Measurements from ENCODE around the gene PCP2.

The PCP2 gene

GRCh38 chr19:7672522-7672921 is 39.0 kb upstream of the PCP2 start:
- DNase-seq (ENCODE audit: low spot score in 2 of 2): no peak
- H3K9me3 Mint-ChIP-seq: no peaks in the 10 kb centered on the region
- no peak for ATAC-seq (replicated peaks; ENCODE audit: extremely low read depth, poor library complexity, severe bottlenecking)
- H3K27ac Mint-ChIP-seq (ENCODE audit: low read depth): no peak overlapping the region
- H3K36me3 Mint-ChIP-seq (ENCODE audit: insufficient read depth): no peaks in the 10 kb centered on the region
- H3K4me3 Mint-ChIP-seq: no peak overlapping the region
- H3K4me1 Mint-ChIP-seq: peaks cover 15% of the 10 kb centered on the region
- peaks cover 80% of the 10 kb centered on the region for H3K27me3 Mint-ChIP-seq

DNA sequence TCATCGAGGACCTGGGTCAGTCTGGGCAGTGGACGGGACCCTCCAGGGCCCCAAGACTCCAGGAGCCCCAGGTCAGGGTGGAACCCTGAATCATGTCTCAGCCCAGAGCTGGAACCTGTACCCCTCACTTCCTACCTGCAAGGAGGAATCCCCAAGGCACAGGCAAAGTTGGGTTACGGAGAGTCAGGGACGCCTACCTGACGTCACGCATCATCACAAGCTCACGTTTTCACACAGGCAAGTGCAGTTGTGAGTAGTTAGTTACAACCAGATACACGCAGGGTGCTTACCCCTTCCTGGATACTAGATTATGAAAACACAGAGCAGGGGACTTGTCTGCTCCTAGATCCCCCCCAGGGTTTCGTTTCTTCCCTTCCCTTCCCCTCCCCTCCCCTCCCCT is 37.3 kb upstream of the PCP2 start:
- no peak for ATAC-seq (replicated peaks; ENCODE audit: extremely low read depth, poor library complexity, severe bottlenecking)
- Mint-ChIP-seq H3K27ac (ENCODE audit: low read depth) (no peak overlapping the region), H3K27me3 (peaks cover 79% of the 10 kb centered on the region), H3K36me3 (ENCODE audit: insufficient read depth) (no peaks in the 10 kb centered on the region), H3K4me3 (peak overlapping the region; percentile 27), H3K4me1 (peaks cover 7% of the 10 kb centered on the region), H3K9me3 (no peaks in the 10 kb centered on the region)
- no peak for DNase-seq (ENCODE audit: low spot score in 2 of 2)

GRCh38 chr19:7670150-7670783 is 36.7 kb upstream of the PCP2 start:
- Mint-ChIP-seq H3K27ac (ENCODE audit: low read depth) (no peak overlapping the region), H3K36me3 (ENCODE audit: insufficient read depth) (no peaks in the 10 kb centered on the region), H3K27me3 (peaks cover 79% of the 10 kb centered on the region), H3K9me3 (no peaks in the 10 kb centered on the region), H3K4me3 (peak overlapping the region; percentile 27), H3K4me1 (peaks cover 7% of the 10 kb centered on the region)
- ATAC-seq (replicated peaks; ENCODE audit: extremely low read depth, poor library complexity, severe bottlenecking): no peak
- no peak for DNase-seq (ENCODE audit: low spot score in 2 of 2)

DNA sequence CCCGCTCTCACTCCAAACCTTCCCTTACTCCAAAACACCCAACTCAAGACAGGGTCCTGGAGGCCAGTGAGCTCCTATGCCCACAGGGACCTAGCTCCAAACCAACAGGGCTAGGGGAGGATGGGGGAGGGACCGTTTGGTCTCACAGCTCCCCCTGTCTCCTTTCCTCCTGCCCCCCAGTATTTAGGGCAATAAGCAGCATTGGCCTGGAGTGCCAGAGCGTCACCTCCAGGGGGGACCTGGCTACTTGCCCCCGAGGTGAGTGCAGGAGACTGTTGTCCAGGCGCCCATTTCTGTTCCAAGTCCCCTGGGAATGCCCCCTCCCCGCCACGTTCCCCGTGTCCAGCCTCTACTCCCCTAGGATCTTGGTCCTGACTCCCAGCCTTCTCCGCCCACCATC is 36.1 kb upstream of the PCP2 start:
- H3K27me3 Mint-ChIP-seq: peaks cover 79% of the 10 kb centered on the region
- H3K36me3 Mint-ChIP-seq (ENCODE audit: insufficient read depth): no peaks in the 10 kb centered on the region
- H3K4me1 Mint-ChIP-seq: peaks cover 7% of the 10 kb centered on the region
- DNase-seq (ENCODE audit: low spot score in 2 of 2): no peak
- ATAC-seq (replicated peaks; ENCODE audit: extremely low read depth, poor library complexity, severe bottlenecking): no peak
- H3K9me3 Mint-ChIP-seq: no peaks in the 10 kb centered on the region
- no peak overlapping the region for H3K27ac Mint-ChIP-seq (ENCODE audit: low read depth)
- H3K4me3 Mint-ChIP-seq: peak overlapping the region; percentile 37

DNA sequence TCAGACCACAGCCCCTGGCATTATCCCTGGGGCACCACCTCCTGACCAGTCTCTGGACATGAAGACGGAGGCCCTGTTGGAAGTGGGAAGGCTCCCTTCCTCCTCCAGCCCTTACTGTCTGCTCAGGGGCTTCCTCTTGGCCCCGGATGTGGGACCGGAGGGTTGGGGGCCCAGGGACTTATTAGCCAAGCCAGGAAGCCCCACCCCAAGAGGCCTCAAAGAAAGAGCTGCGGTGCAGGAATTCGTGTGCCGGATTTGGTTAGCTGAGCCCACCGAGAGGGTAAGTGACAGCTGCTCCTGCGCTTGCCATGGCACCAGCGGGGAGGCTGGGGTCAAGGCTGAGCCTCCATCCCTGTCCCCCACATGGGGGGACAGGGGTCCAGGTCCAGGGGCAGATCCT is 35.3 kb upstream of the PCP2 start, which contains the start of gene RETN:
TSS of gene RETN (plus strand) at position 208 of the 400 bp plus-strand sequence. CDS start 278 bp downstream, outside the sequence.
- H3K9me3 Mint-ChIP-seq: no peaks in the 10 kb centered on the region
- no peaks in the 10 kb centered on the region for H3K36me3 Mint-ChIP-seq (ENCODE audit: insufficient read depth)
- peak within 1 kb of the TSS; percentile 37 for H3K4me3 Mint-ChIP-seq
- peaks cover 7% of the 10 kb centered on the region for H3K4me1 Mint-ChIP-seq
- no peak within 1 kb of the TSS for H3K27ac Mint-ChIP-seq (ENCODE audit: low read depth)
- DNase-seq (ENCODE audit: low spot score in 2 of 2) (no peak), ATAC-seq (replicated peaks; ENCODE audit: extremely low read depth, poor library complexity, severe bottlenecking) (no peak)
- H3K27me3 Mint-ChIP-seq: peaks cover 71% of the 10 kb centered on the region

DNA sequence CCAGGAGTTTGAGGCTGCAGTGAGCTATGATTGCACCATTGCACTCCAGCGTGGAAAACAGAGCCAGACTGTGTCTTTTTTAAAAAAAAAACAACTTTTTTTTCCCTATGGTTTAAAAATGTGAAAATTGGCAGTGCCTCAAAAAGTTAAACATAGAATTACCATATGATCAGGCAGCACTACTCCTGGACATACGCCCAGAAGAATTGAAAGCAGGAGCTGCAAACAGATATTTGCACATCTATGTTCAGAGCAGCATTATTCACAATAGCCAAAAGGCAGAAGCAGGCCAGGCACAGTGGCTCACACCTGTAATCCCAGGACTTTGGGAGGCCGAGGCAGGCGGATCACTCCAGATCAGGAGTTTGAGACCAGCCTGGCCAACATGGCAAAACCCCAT is 31.6 kb upstream of the PCP2 start:
- no peak for DNase-seq (ENCODE audit: low spot score in 2 of 2)
- Mint-ChIP-seq H3K9me3 (no peaks in the 10 kb centered on the region), H3K27me3 (peaks cover 36% of the 10 kb centered on the region), H3K27ac (ENCODE audit: low read depth) (no peak overlapping the region), H3K36me3 (ENCODE audit: insufficient read depth) (no peaks in the 10 kb centered on the region), H3K4me3 (no peak overlapping the region), H3K4me1 (peaks cover under 1% of the 10 kb centered on the region)
- ATAC-seq (replicated peaks; ENCODE audit: extremely low read depth, poor library complexity, severe bottlenecking): no peak

GRCh38 chr19:7663706-7664105 is 30.2 kb upstream of the PCP2 start:
- H3K27me3 Mint-ChIP-seq: peaks cover 22% of the 10 kb centered on the region

GRCh38 chr19:7662657-7663056 is 29.1 kb upstream of the PCP2 start:
- no peaks in the 10 kb centered on the region for H3K4me1 Mint-ChIP-seq

More at GRCh38 chr19:7663706-7664105, 30.2 kb upstream of the PCP2 start:
- Mint-ChIP-seq H3K36me3 (ENCODE audit: insufficient read depth) (no peaks in the 10 kb centered on the region), H3K4me3 (no peak overlapping the region), H3K27ac (ENCODE audit: low read depth) (no peak overlapping the region), H3K4me1 (no peaks in the 10 kb centered on the region), H3K9me3 (no peaks in the 10 kb centered on the region)
- DNase-seq (ENCODE audit: low spot score in 2 of 2): no peak
- ATAC-seq (replicated peaks; ENCODE audit: extremely low read depth, poor library complexity, severe bottlenecking): no peak

GRCh38 chr19:7661744-7662538 is 28.4 kb upstream of the PCP2 start:
- Mint-ChIP-seq H3K9me3 (no peaks in the 10 kb centered on the region), H3K4me1 (peaks cover 4% of the 10 kb centered on the region), H3K4me3 (no peak overlapping the region)

More at GRCh38 chr19:7662657-7663056, 29.1 kb upstream of the PCP2 start:
- Mint-ChIP-seq H3K36me3 (ENCODE audit: insufficient read depth) (peaks cover 3% of the 10 kb centered on the region), H3K27me3 (peaks cover 22% of the 10 kb centered on the region), H3K9me3 (no peaks in the 10 kb centered on the region), H3K4me3 (no peak overlapping the region), H3K27ac (ENCODE audit: low read depth) (no peak overlapping the region)
- ATAC-seq (replicated peaks; ENCODE audit: extremely low read depth, poor library complexity, severe bottlenecking): no peak
- no peak for DNase-seq (ENCODE audit: low spot score in 2 of 2)

DNA sequence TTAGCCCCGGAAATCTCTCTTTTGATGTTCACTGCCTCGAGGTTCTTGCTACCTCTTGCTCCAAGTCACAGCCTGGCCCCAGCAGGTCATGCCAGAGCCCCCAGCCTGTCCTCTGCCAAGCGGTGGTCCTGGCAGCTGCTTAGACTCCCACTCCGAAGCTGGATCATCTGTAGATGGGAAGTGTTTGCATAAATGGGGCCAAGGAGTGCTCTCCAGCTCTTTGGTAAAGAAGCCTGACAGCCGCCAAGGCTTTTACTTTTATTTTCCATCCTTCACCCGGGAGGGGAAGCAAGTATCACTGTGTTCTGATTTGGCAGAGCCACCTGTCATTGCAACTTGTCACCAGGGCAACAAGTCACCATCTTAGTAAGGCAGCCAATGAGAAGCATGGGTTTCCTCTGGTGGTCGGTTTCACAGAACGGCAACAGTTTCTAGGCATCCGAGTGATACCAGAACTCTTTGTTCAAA is 24.7 kb upstream of the PCP2 start:
- Mint-ChIP-seq H3K4me3 (peak overlapping the region; percentile 46), H3K4me1 (peaks cover 4% of the 10 kb centered on the region), H3K27ac (ENCODE audit: low read depth) (no peak overlapping the region), H3K27me3 (no peaks in the 10 kb centered on the region), H3K9me3 (no peaks in the 10 kb centered on the region), H3K36me3 (ENCODE audit: insufficient read depth) (peaks cover 5% of the 10 kb centered on the region)
- no peak for DNase-seq (ENCODE audit: low spot score in 2 of 2)
- ATAC-seq (replicated peaks; ENCODE audit: extremely low read depth, poor library complexity, severe bottlenecking): peak; percentile 68

More at GRCh38 chr19:7661744-7662538, 28.4 kb upstream of the PCP2 start:
- peaks cover 17% of the 10 kb centered on the region for H3K27me3 Mint-ChIP-seq
- peaks cover 3% of the 10 kb centered on the region for H3K36me3 Mint-ChIP-seq (ENCODE audit: insufficient read depth)
- ATAC-seq (replicated peaks; ENCODE audit: extremely low read depth, poor library complexity, severe bottlenecking): no peak
- H3K27ac Mint-ChIP-seq (ENCODE audit: low read depth): no peak overlapping the region
- no peak for DNase-seq (ENCODE audit: low spot score in 2 of 2)

DNA sequence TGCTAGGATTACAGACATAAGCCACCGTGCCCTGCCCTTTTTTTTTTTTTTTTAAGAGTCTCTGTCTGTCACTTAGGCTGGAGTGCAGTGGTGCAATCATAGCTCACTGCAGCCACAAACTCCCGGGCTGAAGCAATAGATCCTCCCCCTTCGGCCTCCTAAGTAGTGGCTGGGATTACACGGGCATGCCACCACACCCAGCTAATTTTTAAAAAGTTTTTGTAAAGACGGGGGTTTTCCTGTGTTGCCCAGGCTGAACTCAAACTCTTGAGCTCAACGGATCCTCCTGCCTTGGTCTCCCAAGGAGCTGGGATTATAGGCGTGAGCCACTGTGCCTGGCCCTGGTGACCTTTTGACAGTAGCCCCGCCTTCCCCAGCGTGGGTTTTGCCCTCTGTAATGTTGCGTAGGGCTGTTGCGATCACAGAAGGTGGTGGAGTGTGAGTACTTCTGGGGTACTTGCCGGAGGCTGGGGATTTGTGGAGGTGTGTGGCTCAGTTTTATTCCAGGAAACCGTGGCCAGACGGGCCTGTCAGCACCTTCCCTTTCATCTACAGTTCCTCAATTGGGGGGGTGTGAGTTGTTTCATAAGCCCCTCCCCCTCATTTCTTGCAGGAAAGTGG is 23.7 kb upstream of the PCP2 start:
- Mint-ChIP-seq H3K9me3 (no peaks in the 10 kb centered on the region), H3K27ac (ENCODE audit: low read depth) (no peak overlapping the region), H3K4me3 (no peak overlapping the region), H3K36me3 (ENCODE audit: insufficient read depth) (peaks cover 5% of the 10 kb centered on the region), H3K4me1 (peaks cover 14% of the 10 kb centered on the region), H3K27me3 (no peaks in the 10 kb centered on the region)
- DNase-seq (ENCODE audit: low spot score in 2 of 2): no peak
- ATAC-seq (replicated peaks; ENCODE audit: extremely low read depth, poor library complexity, severe bottlenecking): peak; percentile 52

- H3K36me3 Mint-ChIP-seq (ENCODE audit: insufficient read depth): peaks cover 7% of the 10 kb centered on the region
- H3K4me1 Mint-ChIP-seq: peaks cover 18% of the 10 kb centered on the region
- H3K9me3 Mint-ChIP-seq: no peaks in the 10 kb centered on the region
- DNase-seq (ENCODE audit: low spot score in 2 of 2): no peak
- H3K27me3 Mint-ChIP-seq: no peaks in the 10 kb centered on the region
- no peak for ATAC-seq (replicated peaks; ENCODE audit: extremely low read depth, poor library complexity, severe bottlenecking)
- no peak overlapping the region for H3K4me3 Mint-ChIP-seq
- H3K27ac Mint-ChIP-seq (ENCODE audit: low read depth): peak overlapping the region; percentile 24
These were observed 22.1 kb upstream of the PCP2 start for GRCh38 chr19:7655581-7655980.

Measured in central memory CD8-positive, alpha-beta T cell (primary cell).